Measurements from ENCODE around the gene CASZ1.

CASZ1 gene

DNA sequence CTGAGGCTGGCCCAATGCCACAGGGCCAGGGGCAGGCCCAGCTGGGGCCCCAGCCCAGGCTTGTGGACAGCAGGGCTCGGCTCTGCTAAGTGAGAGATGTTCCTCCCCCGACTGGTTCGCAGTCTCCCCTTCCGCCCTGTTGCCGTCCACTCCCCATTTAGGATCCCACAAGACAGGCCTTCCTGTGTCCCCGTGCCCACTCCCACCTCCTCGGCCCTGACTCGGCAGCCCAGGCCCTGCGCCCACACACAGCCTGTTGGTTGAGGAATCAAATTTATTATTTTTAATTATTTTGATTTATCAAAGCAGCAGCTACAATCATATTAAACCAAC, 78.4 kb downstream of the CASZ1 start:
- DNase-seq (ENCODE audit: extremely low spot score, insufficient read length, low read depth) (no peak), FAIRE-seq (no peak)

DNA sequence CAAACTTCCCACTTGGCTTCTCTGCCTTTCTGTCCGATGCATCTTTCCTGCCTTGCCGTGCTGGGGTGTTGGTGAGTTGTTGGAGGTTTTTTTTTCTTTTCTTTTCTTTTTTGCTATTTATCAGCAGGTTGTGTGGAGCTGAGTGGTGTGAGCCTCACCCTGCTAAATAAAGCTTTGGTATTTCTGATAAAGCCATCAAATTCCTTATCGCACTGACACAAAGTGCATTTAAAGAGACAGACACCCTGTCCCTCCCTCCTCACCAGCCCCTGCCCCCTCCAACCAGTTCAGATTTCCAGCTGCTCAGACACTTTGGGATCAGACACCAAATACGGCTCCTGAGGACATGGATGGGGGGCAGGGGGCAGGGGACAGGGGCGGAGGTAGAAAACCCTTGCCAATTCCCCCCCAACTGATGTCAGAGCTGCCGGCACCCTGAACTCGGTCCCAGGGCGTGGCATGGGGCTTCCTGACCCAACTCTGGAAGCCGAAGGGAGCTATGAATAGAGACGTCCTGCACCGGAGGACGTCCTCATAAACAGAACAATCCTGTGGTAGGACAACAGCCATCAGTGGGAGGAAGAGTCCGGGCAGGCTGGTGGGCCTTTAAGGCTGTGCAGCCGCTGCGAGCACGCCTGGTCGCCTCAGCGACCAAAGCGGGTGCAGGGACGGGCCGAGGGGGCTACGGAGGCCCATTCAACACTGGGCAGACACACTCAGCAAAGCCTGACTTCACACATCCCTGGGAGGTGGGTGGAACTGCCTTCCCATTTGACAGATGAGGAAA, 79.0 kb downstream of the CASZ1 start:
- FAIRE-seq (no peak), DNase-seq (ENCODE audit: extremely low spot score, insufficient read length, low read depth) (no peak)

DNA sequence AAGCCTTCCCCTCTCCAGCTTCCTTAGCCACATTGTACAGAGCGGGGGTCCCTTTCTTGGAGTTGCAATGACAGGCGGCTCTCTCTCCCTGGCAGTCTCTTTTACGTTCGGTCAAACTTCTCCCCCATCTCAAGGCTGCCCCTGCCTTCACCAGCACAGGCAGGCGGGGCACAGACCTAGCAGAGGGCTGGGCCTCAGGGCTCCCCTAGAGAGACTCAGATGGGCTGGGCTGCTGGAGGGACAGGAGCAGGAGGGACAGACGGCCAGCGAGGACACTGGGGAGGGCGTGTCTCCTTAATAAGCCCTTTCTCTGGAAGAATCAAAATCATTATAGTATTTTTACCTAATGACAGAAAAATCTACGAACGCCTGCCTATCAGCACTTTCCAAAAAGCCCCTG, 79.6 kb downstream of the CASZ1 start:
- no peak for FAIRE-seq
- no peak for DNase-seq (ENCODE audit: extremely low spot score, insufficient read length, low read depth)

DNA sequence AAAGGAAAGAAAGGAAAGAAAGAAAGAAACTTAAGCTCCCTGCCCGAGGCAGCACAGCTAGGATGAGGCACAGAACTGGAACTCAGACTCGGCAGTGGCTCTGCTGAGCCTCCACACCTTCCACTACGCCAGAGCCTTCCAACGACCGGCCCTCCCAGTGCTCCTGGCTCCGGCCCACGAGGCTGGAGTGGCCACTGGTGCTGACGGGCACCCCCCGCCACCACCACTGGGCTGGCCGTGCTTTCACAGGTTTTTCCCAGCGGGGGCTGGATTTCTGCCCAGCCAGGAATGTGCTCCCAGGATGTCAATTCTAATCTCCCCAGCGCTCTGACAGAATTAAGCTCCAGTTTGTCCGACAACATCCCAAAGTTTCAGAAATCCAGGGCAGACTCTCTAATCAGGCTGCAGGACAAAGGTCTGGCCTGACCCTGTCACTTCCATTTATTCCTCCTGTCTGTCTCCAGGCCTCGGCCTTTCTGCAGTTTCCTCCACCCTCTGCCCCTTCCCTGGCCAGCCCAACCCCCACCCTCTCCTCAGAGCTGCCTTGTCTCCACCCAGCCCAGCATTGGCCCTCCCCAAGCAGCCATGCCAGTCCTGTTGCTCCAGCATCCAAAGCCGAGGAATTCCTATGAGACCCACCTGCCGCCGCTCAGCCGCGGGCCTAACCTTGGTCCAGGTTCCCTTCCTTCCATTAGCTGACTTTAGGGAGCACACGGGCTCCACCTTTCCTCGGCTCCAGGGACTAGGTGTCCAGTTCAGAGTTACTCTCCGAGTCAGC, 81.9 kb downstream of the CASZ1 start:
- FAIRE-seq (no peak), DNase-seq (ENCODE audit: extremely low spot score, insufficient read length, low read depth) (no peak)

DNA sequence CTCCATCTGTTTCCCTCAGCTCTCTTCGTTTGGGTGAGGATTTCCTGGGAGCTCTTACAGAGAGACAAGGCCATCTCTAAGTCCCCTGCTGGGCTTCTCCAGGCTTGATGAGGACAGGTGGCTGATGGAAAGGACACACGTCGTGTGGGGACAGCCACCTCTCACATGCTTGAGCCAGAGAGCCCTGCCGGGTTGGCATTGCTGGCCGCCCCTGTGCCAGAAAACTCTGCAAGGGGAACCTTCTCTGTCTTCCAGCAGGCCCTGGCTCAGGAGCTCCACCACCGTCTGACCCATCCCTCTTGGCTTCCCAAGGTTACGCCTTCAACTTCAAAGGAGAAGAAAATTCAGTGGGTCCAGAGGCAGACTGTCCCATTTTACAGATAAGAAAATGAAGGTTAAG, 82.8 kb downstream of the CASZ1 start:
- FAIRE-seq, result no peak
- DNase-seq (ENCODE audit: extremely low spot score, insufficient read length, low read depth), result no peak

DNA sequence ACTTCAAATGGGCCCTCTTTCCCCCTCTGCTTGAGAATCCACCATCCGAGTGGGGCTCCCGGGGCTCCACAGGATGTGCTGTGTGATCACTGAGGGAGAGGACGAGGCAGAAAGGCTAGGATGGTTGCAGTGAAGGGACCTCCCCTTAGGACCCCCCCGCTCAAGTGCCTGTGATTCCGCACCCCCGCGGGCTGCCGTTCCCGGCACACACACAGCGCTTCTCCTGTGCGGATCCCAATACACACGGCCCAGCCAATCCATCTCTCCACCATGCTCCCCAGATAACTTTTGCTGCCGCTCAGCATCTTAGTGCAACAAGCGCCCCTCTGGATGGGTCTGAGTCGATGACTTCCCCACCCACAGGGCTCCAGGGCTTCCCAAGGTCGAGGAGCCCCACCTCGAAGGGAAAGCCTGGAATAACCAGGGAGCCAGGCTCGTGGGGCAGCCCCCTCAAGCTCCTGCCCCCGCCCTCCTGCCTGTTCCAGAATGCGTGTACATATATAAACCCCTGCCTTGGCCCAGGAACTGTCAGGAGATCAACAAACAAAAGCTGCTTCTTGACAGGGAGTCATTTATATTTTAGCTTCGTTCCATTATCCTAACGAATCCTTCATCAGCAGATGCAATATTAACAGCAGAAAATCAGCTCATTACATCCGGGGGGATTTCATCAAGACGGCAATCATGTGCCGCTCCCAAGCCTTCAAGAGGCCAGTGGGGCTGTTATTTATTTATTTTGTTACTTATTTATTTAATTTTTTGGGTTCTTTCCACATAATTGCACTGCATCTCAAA, 83.7 kb downstream of the CASZ1 start:
- no peak for FAIRE-seq
- DNase-seq (ENCODE audit: extremely low spot score, insufficient read length, low read depth), result no peak

DNA sequence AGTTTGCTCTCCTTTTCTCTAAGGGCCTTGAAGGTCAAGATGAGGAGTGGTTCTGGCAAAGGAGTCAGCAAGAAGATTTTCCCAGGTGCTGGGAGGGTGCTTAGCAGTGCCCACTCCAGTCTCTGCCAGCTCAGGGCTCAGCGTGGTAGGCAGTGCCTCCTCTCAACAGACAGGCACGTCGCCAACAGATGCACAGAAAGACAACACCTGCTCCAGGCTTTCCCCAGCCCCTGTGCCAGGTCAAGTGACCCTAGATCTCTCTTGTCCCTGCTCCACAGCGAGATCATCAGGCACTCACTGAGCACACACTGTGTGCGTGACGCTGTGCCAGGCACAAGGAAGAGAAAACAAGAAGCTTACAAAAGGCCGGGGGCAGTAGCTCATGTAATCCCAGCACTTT, 86.0 kb downstream of the CASZ1 start:
- FAIRE-seq (no peak), DNase-seq (ENCODE audit: extremely low spot score, insufficient read length, low read depth) (no peak)

DNA sequence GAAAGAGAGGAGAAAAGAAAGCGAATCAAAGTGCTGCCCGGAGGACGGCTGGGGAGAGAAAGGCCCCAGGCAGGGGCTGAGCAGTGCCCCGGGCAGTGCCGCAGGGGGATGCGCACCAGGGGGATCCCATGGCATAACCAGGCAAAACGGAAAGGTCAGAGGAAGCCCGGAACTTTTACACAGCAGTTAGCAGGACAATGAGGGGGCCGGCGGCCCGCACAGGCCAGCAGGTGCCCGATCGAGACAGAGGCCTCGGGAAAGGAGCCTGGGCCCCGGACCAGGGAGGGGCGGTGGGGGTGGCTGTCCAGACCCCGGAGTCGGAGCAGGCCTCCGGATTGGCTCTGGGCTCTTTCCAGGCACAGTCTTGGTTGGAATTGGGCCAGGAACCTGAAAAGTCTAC, 86.8 kb downstream of the CASZ1 start:
- FAIRE-seq (no peak), DNase-seq (ENCODE audit: extremely low spot score, insufficient read length, low read depth) (no peak)

DNA sequence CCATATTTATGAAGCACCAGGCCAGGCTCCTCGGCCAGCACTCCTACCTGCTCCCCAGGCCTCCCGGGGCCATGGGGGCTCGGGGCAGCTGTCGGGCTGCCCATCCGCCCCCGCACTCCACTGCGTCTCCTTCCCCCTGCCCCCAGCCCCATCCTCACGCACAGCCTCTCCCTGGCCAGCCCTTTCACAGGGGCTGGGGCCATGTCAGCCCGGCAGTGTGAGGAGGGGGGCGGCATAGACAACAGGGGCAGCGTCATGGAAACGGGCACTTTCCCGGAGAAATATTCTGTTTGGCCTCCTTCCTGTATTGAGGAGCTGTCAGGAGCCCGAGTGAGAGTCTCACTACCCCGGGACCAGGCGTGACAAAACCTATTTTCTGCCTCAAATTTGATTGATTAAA, 87.3 kb downstream of the CASZ1 start:
- FAIRE-seq (no peak), DNase-seq (ENCODE audit: extremely low spot score, insufficient read length, low read depth) (no peak)

DNA sequence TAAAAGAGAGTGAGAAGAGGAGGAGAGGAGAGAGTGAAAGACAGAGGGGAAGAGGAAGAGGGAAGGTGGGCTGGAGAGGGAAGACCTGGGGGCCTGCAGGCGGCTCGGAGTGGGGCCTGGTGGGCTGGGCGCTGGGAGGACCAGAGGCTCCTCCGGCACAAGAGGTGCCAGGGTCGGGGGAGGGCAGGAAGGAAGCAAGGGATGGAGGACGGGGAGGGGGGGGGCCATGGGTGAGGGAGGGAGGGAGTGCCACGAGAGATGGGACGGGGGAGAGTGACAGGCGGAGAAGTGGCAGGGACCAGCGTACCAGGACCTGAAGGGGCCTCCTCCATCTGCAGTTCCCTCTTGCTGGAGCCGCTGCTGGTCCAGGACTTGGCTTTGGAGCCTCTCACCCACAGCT, 87.7 kb downstream of the CASZ1 start:
- DNase-seq (ENCODE audit: extremely low spot score, insufficient read length, low read depth) (no peak), FAIRE-seq (no peak)

DNA sequence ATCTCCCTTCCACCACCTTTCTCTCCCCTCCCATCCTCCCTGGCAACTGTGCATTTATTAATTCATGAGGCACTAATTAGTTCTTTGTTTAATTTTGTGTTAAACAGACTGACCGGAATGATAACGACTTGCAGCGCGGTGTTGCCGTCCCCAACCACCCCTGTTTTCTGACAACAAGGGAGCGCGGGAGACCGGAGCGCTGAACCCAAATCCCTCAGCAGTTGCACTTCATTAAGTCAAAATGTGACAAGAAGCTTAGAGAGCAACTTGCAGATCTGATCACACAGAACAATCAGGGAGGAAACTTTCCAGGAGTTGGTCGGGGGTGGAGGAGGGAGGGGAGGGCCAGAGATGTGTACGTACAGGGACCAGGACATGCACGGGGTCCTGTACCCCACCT, 89.2 kb downstream of the CASZ1 start:
- DNase-seq (ENCODE audit: extremely low spot score, insufficient read length, low read depth) (no peak), FAIRE-seq (no peak)

DNA sequence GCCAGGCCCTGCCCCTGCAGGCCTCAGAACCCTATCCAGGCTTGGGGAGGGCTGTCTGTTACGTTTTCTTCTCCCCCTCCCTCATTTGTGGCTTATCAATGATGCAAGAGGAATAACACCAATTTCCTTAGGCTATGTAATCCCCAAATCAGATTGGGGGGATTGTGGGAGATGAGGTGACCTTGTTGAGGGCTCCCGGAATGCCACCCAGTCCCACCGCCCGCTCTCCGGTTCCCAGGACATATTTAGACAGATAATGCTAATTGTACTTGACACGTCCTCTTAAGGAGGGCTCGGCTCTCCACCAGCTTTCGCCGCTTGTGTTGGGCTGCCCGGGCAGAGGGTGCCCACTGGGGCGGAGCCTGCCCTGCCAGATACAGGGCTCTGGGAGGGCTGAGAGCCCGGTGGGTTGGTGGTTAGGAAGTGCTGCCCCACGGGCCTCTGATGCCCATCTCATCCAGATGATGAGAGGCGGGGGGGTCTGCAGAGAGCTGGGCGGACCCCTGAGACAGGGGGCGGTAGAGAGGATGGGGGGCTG, 90.0 kb downstream of the CASZ1 start:
- no peak for FAIRE-seq
- no peak for DNase-seq (ENCODE audit: extremely low spot score, insufficient read length, low read depth)

DNA sequence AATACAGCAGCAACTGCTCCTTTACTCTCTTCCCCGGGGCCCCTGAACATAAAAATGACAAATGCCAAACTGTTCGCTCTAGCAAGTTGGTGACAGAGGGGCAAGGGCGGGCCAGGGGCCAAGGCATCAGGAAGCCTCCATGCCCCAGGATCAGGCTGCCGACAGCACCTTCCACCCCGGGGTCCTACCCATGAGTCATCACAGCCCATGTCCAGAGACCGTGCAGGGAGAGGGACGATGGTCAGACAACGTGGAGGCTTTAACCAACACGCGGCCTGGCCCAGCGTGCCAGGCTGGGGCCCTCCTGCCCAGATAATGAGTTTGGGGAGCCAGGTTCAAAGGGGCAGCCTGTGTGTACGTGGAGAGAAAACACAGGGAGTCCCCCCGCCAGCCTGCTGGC, 90.5 kb downstream of the CASZ1 start:
- FAIRE-seq (no peak), DNase-seq (ENCODE audit: extremely low spot score, insufficient read length, low read depth) (no peak)

DNA sequence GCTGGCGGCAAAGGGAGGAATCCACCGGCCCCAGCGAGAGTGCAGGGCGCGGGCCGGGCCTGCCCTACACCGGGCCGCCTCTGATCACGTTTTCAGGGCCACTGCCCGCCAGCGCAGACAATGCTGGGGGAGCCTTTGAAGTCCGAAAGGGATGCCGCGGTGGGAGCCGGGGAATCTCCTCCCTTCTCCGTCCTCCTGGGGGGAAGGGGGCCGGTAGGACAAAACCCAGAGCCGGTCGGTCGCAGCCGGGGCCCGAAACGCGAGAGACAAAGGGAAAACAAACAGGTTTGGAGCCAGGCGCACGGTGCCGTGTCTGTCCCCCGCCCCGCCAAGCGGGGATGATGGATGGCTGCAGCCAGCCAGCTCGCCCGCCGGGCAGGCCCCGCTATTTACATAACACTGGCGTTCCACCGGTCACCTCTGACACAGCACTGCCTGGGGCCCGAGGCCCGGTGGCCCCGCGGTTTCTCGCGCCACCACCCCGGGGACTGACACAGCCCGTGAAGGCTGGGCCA, 92.0 kb downstream of the CASZ1 start:
- FAIRE-seq (no peak), DNase-seq (ENCODE audit: extremely low spot score, insufficient read length, low read depth) (no peak)

DNA sequence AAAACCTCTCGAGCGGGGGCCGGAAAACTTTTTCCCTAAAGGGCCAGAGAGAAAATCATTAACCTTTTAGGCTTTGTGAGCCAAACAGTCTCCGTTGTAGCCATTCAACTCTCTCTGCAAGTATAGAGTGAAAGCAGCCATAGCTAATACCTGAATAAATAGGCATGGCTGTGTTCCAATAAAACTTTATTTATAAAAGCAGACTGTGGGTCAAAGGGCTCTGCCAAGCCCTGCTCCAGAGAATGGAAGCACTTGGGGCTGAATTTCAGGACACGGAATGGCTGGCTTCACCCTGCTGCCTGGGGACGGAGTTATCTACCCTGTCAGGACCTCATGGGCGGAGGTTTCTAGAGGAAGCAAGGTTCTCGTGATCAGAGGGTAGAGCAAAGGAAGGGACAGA, 92.7 kb downstream of the CASZ1 start:
- no peak for DNase-seq (ENCODE audit: extremely low spot score, insufficient read length, low read depth)
- FAIRE-seq, result no peak

DNA sequence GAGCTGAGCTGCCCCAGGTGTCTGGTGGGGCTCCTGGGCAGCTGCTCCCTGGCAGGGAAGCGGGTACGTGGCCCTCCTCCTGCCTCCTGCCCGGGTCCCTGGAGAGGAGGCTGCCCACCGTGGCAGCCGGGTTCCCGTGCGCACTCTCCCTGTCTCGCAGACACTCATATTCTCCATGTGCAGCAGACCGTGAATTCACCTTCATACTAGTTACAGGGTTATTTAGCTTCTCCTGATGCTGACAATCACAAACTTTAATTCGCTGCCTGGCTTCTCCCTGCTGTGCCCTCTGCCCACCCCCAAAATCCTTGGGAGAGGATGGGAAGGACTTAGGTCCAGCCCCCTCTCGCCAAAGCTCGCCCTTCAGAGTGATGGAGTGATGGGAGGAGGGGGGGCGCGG, 95.3 kb downstream of the CASZ1 start:
- no peak for DNase-seq (ENCODE audit: extremely low spot score, insufficient read length, low read depth)
- no peak for FAIRE-seq

DNA sequence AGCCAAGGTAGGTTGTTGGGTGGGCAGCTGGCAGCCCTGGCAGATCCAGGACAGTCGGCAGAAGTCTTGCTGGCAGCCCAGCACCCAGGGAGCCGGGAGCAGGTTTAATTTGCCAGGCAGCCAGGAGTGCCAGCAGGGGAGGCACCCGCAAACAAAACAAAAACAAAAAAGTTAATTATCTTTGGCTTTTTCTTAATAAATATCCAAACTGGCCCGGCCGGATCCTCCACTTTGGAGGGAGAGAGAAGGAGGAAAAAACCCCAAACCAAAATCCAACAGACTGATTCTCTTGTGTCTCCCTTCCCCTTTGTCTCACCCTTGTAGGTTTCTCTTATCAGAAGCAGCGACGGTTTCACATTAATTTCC, 97.0 kb downstream of the CASZ1 start:
- FAIRE-seq, result no peak
- no peak for DNase-seq (ENCODE audit: extremely low spot score, insufficient read length, low read depth)

DNA sequence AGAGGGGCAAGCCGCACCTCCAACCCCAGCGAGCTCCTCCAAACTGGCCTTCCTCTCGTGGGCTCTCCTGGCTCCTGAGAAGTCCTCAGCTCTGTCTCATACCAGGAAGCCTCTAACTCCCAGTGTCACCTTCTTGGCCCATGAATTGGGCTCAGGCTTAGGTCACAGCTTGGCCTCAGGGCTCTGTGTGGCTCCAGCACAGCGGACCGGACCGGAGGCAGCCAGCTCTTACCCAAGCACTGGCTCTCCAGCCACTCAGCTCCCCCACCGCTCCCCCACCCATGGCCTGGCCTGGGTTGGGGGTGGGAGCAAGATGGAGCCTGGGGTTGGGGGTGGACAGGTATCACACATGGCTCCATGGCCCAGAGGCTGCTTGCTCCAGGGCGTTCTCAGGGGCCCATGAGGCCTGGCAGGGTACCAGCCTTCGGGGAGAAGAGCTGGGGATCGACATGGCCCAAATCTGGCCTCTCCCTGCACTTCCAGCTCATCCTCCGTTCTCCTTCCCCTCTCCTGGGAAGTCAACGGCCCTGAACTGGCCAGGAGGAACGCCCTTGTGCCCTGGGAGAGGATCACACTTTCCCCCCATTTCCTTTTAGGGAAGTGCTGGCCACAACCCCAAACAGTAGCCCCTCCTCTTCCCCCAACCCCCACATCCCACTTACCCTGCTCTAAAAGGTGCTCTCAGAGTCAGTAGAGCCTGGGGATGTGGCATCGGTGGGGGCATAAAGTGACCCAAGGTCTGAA, 97.5 kb downstream of the CASZ1 start:
- DNase-seq (ENCODE audit: extremely low spot score, insufficient read length, low read depth) (no peak), FAIRE-seq (no peak)

DNA sequence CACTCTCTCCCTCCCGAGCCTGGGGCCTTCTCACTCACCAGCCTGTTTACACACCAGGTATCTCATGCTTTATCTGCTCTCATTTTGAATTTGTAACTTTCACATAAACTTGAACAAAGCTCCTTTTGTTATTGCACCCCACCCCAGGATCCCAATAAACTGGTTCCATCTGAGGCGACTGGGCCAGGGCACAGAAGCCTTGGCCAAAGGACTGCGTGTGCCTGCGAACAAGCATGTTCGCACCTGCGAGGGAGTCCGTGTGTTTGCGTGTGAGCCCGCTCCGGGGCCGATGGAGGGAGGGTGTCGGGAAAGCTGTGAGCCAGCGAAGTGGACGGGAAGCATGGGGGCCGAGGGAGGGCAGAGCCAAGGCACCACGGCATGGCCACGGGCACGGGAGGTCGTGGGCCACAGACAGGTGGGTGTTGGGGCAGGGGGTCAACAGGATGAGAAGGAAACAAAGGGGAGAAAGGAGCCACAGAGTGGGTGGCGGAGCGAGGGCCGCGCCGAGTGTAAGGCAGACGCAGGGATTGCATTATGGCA, 98.8 kb downstream of the CASZ1 start:
- no peak for FAIRE-seq
- no peak for DNase-seq (ENCODE audit: extremely low spot score, insufficient read length, low read depth)

DNA sequence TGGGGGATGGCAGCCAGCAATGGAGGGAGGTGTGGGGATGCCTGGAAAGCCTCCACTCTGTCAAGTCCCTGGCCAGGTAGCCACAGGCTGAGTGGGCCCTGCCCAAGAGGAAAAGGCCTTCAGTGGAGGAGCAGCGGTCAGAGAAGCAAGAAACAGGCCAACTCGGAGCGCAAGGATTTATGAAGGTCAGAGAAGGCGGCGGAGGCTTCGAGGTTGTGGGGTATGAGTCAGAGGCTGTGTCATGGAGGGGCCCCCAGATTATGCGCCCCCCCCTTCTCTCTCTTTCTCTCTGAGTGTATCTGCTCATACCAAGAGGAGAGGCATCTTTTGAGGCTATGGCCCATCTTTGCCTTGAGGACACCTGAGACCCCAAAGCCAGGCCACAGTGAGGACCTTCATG, 99.5 kb downstream of the CASZ1 start:
- no peak for DNase-seq (ENCODE audit: extremely low spot score, insufficient read length, low read depth)

More for the DNA sequence above, 99.5 kb downstream of the CASZ1 start:
- FAIRE-seq, result no peak

All from GM18507 (cell line).